HepG2 (cell line): ENCODE data around the gene COL18A1. TPM values are rescaled to one million over a fixed set of nuclear protein-coding genes. Genes with fewer than 3 reads are reported as not detected.

Experiments used
- ATAC-seq: fragments of 200-7000 bp; cut with Tn5 transposase; 3 replicates; pipeline ENCODE4 v1.9.1; 2020; ENCODE audit warnings: mild to moderate bottlenecking, moderate library complexity
- BruUV-seq: library from RNA; stranded (reverse); fragments of 400-500 nt; replicated peaks from 2 replicates; lab custom pipeline; 2021; lab: Mats Ljungman, UMichigan
- CTCF ChIA-PET: fragments of 300-600 bp; formaldehyde crosslinking; extraction: SDS; loops from one replicate; lab custom pipeline; 2021; ENCODE audit warnings: low total read pairs, inconsistent platforms, low intra/inter-chr PET ratio; lab: Yijun Ruan, JAX
- POLR2A ChIA-PET: fragments of 350-600 bp; sonication (Branson Sonifier 250); formaldehyde crosslinking; loops from one replicate; lab custom pipeline; 2020; ENCODE audit warnings: antibody characterized with exemption, inconsistent platforms; lab: Yijun Ruan, JAX
- DNase-seq: peaks from one replicate; pipeline ENCODE4 v3.0.0-alpha.2; 2015; ENCODE audit warnings: low spot score
- FAIRE-seq: peaks from 3 replicates; lab custom pipeline; 2011; peaks lifted over from hg19 to GRCh38; lab: Jason Lieb, UNC
- H2AFZ ChIP-seq: one replicate; pipeline ENCODE4 v1.6.1; 2011; ENCODE audit warnings: low read length, inconsistent platforms
- H3K27ac ChIP-seq: fragments of 300-600 bp; 3 replicates; pipeline ENCODE4 v1.8.0; 2011; ENCODE audit warnings: mixed run types, mild to moderate bottlenecking, mixed read lengths, low read length, inconsistent platforms; ENCODE audit not compliant: insufficient read depth; ENCODE audit errors: extremely low read length
- H3K27me3 ChIP-seq, 2 experiments: fragments of 200-600 bp in 1 of 2; 2 replicates in 1 of 2; 3 replicates in 1 of 2; pipeline versions ENCODE4 v1.6.0 to v1.8.0; 2011; ENCODE audit warnings: low read length in 2 of 2, mild to moderate bottlenecking in 2 of 2, moderate library complexity in 2 of 2, inconsistent platforms in 1 of 2; ENCODE audit not compliant: insufficient read depth in 2 of 2, control insufficient read depth in 1 of 2
- H3K36me3 ChIP-seq, 2 experiments: fragments of 200-600 bp in 1 of 2; replicated peaks in 1 of 2; 2 replicates in 1 of 2; 3 replicates in 1 of 2; pipeline versions ENCODE4 v1.5.1 to v1.8.0; 2011; ENCODE audit warnings: low read length in 2 of 2, inconsistent platforms in 1 of 2; ENCODE audit not compliant: insufficient read depth in 2 of 2, control insufficient read depth in 1 of 2
- H3K4me1 ChIP-seq: 2 replicates; pipeline ENCODE4 v1.5.1; 2012; ENCODE audit warnings: low read length, inconsistent platforms; ENCODE audit not compliant: insufficient read depth
- H3K4me2 ChIP-seq: 2 replicates; pipeline ENCODE4 v1.6.0; 2011; ENCODE audit warnings: low read depth, low read length, inconsistent platforms
- H3K4me3 ChIP-seq, 3 experiments: fragments of 200-600 bp in 1 of 3; sonication (generic), shearing (Covaris generic) in 1 of 3; replicated peaks in 1 of 3; 2 replicates each; pipeline ENCODE4 v1.5.1; 2011 to 2016; ENCODE audit warnings: low read length in 3 of 3, inconsistent platforms in 2 of 3, low read depth in 2 of 3, mild to moderate bottlenecking in 2 of 3, control low read depth in 1 of 3, mixed read lengths in 1 of 3; ENCODE audit not compliant: insufficient read depth in 1 of 3
- H3K79me2 ChIP-seq: one replicate; pipeline ENCODE4 v1.6.1; 2011; ENCODE audit warnings: low read length, inconsistent platforms; ENCODE audit not compliant: insufficient read depth
- H3K9ac ChIP-seq: 2 replicates; pipeline ENCODE4 v1.6.0; 2011; ENCODE audit warnings: mild to moderate bottlenecking, low read depth, low read length, inconsistent platforms; ENCODE audit not compliant: insufficient read depth
- H3K9me3 ChIP-seq: 2 replicates; pipeline ENCODE4 v1.5.1; 2012; ENCODE audit warnings: mild to moderate bottlenecking, low read length
- H4K20me1 ChIP-seq: 2 replicates; pipeline ENCODE4 v1.6.0; 2011; ENCODE audit warnings: inconsistent platforms, mild to moderate bottlenecking, low read length, moderate library complexity; ENCODE audit not compliant: insufficient read depth
- AGO2 ChIP-seq: fragments of 200-400 bp; formaldehyde crosslinking; optimal IDR thresholded peaks from 2 replicates; pipeline ENCODE3; 2017; ENCODE audit warnings: mild to moderate bottlenecking, low read depth, low read length, moderate library complexity
- GMEB2 ChIP-seq: IDR thresholded peaks from 2 replicates; pipeline ENCODE4 v1.6.1; 2016; ENCODE audit warnings: missing biosample characterization, missing genetic modification reagents, low read depth
- HOXD1 ChIP-seq: sonication (generic); formaldehyde crosslinking; IDR thresholded peaks from 2 replicates; pipeline ENCODE4 v1.5.0; 2020; ENCODE audit warnings: missing genetic modification reagents
- KMT2A ChIP-seq: sonication (generic); formaldehyde crosslinking; IDR thresholded peaks from 2 replicates; pipeline ENCODE4 v1.4.0; 2020; ENCODE audit warnings: missing genetic modification reagents
- RBFOX2 ChIP-seq: fragments of 200-400 bp; formaldehyde crosslinking; IDR thresholded peaks from 2 replicates; pipeline ENCODE4 v1.6.1; 2017; ENCODE audit warnings: low read depth, mild to moderate bottlenecking, low read length
- WGBS: methylation state at CpG from one replicate; pipeline ENCODE4 v1.1.6; 2017; ENCODE audit warnings: low lambda C conversion rate; 5-methylcytosine and 5-hydroxymethylcytosine counted together
- in situ Hi-C: cut with HindIII; loops from 2 replicates; pipeline ENCODE4 v1.10.0; 2017; ENCODE audit warnings: low pct_unique_long_range_greater_than_20kb; ENCODE audit not compliant: extremely low pct_ligation_motif_present
- intact Hi-C: fragments of 100-400 bp; cut with micrococcal nuclease; formaldehyde crosslinking; loops from one replicate; pipeline ENCODE4 v1.10.0; 2022; ENCODE audit not compliant: unreplicated experiment
- polyA plus RNA-seq, 8 experiments: library from polyadenylated mRNA; depleted of rRNA in 3 of 8; stranded (reverse) in 7 of 8; unstranded in 1 of 8; fragments of >200 nt; fragmentation: Illumina TruSeq in 4 of 8; extraction: Trizol in 4 of 8; gene quantifications; 2 replicates each; pipeline versions ENCODE4 v1.2.1 to v1.2.3, GENCODE V29; 2011 to 2016; ENCODE audit warnings: low read depth in 4 of 8, missing spikeins in 1 of 8, mixed read lengths in 1 of 8; ENCODE audit not compliant: insufficient read depth in 1 of 8
- total RNA-seq, 5 experiments: library from RNA; depleted of rRNA; stranded (reverse); fragments of >200 nt; fragmentation: Illumina TruSeq; extraction: Trizol; gene quantifications; 2 replicates each; pipeline ENCODE4 v1.2.3, GENCODE V29; 2016; ENCODE audit warnings: low read depth in 1 of 5
- TF ChIP-seq, protein P1 (sequence below): fragments of 450-650 bp; IDR thresholded peaks from 2 replicates; pipeline ENCODE4 v1.6.1; 2017

Gene COL18A1
- total and polyA plus RNA-seq, 2 of the 13 experiments (the other 11 are each of a cell fraction or from before 2014, with no cell fraction given) = 79.0 to 102 TPM

GRCh38 chr21:45479691-45480675 is 75.0 kb downstream of the COL18A1 start:
- intact Hi-C loops = no loop called here
- FAIRE-seq = no peak
- Histone ChIP-seq H3K4me3 (no peak overlapping the region), H3K4me2 (no peak overlapping the region), H3K4me1 (no peaks in the 10 kb centered on the region), H3K9me3 (no peaks in the 10 kb centered on the region), H3K27me3 (no peaks in the 10 kb centered on the region), H3K36me3 (peaks cover 33 to 69% of the 10 kb centered on the region in 2 experiments), H3K9ac (no peak overlapping the region), H3K27ac (no peak overlapping the region), H2AFZ (no peak overlapping the region), H4K20me1 (no peaks in the 10 kb centered on the region), H3K79me2 (no peaks in the 10 kb centered on the region)
- BruUV-seq = no TSS peak
- DNase-seq = no peak
- WGBS = 100% methylated on average over 5 of the region's 37 CpGs
- ChIA-PET POLR2A (interaction anchor here (1.3 kb wide), 2 partner anchors 8 to 63 kb away, joined by 3 to 6 read pairs; no protein-coding TSS in a partner anchor), CTCF (no interaction called here)
- ATAC-seq = no peak
- TF ChIP-seq AGO2 = peak; percentile 75
- TF ChIP-seq, protein P1, sequence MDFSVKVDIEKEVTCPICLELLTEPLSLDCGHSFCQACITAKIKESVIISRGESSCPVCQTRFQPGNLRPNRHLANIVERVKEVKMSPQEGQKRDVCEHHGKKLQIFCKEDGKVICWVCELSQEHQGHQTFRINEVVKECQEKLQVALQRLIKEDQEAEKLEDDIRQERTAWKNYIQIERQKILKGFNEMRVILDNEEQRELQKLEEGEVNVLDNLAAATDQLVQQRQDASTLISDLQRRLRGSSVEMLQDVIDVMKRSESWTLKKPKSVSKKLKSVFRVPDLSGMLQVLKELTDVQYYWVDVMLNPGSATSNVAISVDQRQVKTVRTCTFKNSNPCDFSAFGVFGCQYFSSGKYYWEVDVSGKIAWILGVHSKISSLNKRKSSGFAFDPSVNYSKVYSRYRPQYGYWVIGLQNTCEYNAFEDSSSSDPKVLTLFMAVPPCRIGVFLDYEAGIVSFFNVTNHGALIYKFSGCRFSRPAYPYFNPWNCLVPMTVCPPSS = no peak
- in situ Hi-C loops = no loop called here

DNA sequence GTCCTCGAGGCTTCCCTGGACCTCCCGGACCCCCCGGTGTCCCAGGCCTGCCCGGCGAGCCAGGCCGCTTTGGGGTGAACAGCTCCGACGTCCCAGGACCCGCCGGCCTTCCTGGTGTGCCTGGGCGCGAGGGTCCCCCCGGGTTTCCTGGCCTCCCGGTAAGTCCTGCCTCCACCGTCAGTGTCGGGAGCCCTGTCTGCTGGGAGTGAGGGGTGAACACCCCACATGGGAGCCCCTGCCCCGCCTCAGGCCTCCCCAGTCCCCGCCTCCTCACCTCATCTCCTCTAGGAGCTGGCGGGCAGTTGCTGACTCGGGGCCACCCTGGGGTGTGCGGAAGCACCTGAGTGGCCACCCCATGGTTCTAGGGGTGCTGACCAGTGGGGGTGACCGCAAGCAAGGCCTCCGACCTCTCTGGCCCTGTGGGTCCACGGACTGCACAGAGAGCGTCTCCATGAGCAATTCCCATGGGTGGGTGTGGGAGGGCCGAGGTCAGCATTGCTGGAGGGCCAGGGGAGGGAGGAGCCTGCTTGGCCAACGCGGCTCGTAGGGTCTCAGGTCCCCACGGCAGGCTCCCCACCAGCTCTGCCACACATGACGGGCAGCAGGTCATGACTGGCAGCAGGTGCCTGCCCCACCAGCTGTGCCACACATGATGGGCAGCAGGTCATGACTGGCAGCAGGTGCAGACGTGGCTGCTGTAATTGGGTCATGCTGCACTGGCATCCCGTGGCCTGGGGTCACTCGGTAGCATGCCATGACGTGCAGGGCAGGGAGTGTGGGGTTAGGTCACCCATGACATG is 75.9 kb downstream of the COL18A1 start:
- H3K9ac ChIP-seq = no peak overlapping the region
- intact Hi-C loops = no loop called here
- H2AFZ ChIP-seq = no peak overlapping the region
- no peaks in the 10 kb centered on the region for H3K9me3 ChIP-seq
- ChIA-PET CTCF (no interaction called here), POLR2A (interaction anchor here (1.3 kb wide), 2 partner anchors 9 to 62 kb away, joined by 3 to 6 read pairs; no protein-coding TSS in a partner anchor)
- H3K79me2 ChIP-seq = no peaks in the 10 kb centered on the region
- peaks cover 32 to 62% of the 10 kb centered on the region in 2 experiments for H3K36me3 ChIP-seq
- H3K27me3 ChIP-seq = no peaks in the 10 kb centered on the region
- no peaks in the 10 kb centered on the region for H3K4me1 ChIP-seq
- ATAC-seq (no peak), FAIRE-seq (no peak)
- H3K4me2 ChIP-seq = no peak overlapping the region
- H3K4me3 ChIP-seq = no peak overlapping the region
- no peak overlapping the region for H3K27ac ChIP-seq
- TF ChIP-seq KMT2A (CRISPR knock-in tag) (no peak), GMEB2 (CRISPR knock-in tag) (no peak), RBFOX2 (peak; percentile 35; the same call in 1 of the 2 replicates), HOXD1 (no peak), AGO2 (peak; percentile 87)
- TF ChIP-seq, all 625 proteins: peak for 2
- in situ Hi-C loops = no loop called here
- WGBS = 93% methylated on average over 8 of the region's 35 CpGs
- no peaks in the 10 kb centered on the region for H4K20me1 ChIP-seq
- no peak for DNase-seq
- no TSS peak for BruUV-seq
